ENCODE measurements around the gene ETHE1. TPM values are rescaled to one million over a fixed set of nuclear protein-coding genes. Genes with fewer than 3 reads are reported as not detected.
"Not testable (repeated sequence)": the region's sequence is repeated elsewhere in the genome, so short reads cannot be mapped to it uniquely, and the experiment has no call there.

ETHE1 gene
- total RNA-seq, 1 experiment from 2014 or later, result 43.6 TPM

DNA sequence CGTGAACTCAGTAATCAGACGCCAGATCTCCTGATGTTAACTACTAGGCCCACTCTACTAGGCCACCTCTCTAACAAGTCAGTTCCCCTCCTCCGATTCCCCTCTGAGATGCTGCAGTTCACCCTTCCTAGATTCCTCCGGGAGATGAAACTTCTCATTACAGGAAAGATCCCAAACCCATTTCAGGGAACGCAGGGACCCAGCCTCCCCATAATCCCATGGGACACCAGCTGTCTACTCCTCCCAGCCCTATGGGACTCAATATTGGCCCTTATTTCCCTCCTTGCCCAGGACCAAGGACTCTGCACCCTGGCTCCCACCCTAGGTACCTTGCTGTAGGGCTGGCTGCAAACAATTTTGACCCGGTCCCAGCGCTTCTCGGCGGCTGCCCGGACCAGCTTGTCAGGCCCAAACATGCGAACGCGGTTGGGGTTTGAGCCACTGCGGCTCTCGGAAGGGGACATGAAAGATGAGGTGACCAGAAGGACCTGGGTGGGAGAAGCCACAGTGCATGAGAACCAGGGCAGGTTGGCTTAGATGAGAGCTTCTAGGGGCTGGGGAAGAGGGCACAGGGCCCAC is 27.4 kb upstream of the ETHE1 start:
- in situ Hi-C loops (cut with HindIII; ENCODE audit: low pct_unique_long_range_greater_than_20kb, low sequenced_read_pairs), result no loop called here
- no peak for DNase-seq (ENCODE audit: low read depth, low spot score)

DNA sequence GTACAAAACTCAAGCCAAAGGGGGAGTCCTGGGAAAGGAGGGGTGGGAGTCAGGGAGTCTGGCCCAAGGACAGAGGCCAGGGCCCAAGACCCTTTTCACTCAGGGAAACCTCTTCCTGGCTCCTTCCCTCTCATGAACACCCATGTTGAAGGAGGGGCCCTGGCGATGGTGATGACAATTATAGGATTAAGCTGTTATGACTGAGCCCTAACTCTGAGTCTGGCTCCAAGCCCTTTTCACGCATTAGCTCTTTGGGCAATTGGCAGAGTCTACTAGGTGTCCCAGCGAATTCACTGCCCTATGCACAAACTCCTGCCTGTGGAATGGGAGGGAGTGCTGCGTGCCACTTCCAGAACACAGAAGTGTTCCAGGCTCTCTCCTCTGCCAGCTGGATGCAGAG is 26.7 kb upstream of the ETHE1 start:
- DNase-seq (ENCODE audit: low read depth, low spot score), result no peak
- in situ Hi-C loops (cut with HindIII; ENCODE audit: low pct_unique_long_range_greater_than_20kb, low sequenced_read_pairs), result no loop called here

DNA sequence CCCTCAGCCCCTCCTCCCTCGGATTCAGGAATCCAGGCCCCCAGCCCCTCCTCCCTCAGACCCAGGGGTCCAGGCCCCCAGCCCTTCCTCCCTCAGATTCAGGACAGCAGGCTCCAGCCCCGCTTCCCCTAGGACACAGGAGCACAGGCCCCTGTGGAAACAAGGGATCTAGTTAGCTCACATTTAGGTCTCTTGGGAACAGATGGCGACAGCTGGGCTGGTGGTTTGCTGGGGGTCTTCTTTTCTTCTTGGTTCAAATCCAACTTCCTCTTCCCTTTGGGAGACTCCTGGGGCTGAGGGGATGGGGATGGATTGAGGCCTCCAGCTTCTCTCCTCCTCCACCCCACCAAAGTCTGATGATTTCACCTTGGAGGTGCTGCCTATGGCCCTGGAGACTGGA is 25.6 kb upstream of the ETHE1 start:
- in situ Hi-C loops (cut with HindIII; ENCODE audit: low pct_unique_long_range_greater_than_20kb, low sequenced_read_pairs), result no loop called here
- no peak for DNase-seq (ENCODE audit: low read depth, low spot score)

DNA sequence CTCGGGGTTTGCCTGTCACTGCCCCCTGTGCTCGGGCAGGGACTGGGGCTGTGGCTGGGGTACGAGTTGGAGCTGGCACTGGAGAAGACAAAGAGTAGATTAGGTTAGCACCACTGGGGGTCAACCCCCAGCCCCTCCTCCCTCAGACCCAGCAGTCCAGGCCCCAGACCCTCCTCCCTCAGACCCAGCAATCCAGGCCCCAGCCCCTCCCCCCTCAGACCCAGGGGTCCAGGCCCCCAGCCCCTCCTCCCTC is 25.1 kb upstream of the ETHE1 start:
- in situ Hi-C loops (cut with HindIII; ENCODE audit: low pct_unique_long_range_greater_than_20kb, low sequenced_read_pairs), result no loop called here
- no peak for DNase-seq (ENCODE audit: low read depth, low spot score)

DNA sequence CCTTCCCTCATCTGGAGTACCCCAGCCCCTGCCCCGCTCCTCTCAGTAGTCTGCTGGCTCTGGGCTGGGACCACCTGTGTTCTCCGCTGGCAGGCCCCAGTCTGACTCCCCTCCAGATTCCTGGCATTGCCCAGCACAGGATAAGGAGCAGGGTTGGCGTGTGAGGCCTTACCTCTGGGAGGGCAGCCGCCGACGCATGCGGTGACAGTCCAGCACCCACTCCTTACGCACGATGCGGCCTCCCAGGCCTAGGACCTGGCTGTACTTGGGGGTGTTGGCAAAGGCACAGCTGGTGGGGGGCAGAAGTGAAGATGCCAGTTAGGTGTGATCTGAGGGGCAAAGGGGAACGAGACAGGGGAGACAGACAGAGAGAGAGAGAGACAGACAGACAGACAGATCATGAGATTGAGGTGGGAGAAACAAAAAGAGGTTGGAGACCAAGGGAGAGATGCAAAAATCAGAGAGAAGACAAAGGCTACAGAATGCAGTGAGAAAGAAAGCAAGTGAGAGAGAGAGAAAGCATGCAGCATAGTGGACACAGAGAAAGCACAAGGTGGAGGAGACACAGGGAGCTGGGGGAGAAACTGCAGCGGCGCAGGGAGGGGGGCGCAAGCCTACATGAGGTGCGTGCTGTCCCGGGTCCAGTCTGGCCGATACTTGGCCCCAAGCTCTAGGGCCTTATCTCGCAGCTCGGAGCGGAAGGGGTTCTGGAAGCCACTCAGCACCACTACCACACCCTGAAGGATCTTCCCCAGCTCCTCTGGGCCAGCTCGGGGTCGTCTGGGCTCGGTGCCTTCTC is 24.6 kb upstream of the ETHE1 start:
- no peak for DNase-seq (ENCODE audit: low read depth, low spot score)
- in situ Hi-C loops (cut with HindIII; ENCODE audit: low pct_unique_long_range_greater_than_20kb, low sequenced_read_pairs), result no loop called here

DNA sequence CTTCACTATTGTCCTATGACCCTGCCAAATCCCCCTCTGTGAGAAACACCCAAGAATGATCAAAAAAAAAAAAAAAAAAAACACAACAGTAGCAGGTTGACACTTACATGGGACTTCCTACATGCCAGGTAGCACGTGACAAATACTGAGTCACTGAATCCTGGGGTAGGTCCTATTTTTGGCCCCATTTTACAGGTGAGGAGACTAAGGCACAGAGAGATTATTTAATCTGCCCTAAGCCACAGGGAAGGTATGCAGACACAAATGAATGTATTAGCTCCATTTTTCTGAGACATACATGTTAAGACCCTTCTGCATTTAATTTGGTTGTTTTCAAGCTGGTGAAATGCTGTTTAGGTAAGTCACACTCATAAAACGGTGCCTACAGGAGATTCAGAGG is 21.7 kb upstream of the ETHE1 start:
- in situ Hi-C loops (cut with HindIII; ENCODE audit: low pct_unique_long_range_greater_than_20kb, low sequenced_read_pairs), result no loop called here
- DNase-seq (ENCODE audit: low read depth, low spot score), result no peak

DNA sequence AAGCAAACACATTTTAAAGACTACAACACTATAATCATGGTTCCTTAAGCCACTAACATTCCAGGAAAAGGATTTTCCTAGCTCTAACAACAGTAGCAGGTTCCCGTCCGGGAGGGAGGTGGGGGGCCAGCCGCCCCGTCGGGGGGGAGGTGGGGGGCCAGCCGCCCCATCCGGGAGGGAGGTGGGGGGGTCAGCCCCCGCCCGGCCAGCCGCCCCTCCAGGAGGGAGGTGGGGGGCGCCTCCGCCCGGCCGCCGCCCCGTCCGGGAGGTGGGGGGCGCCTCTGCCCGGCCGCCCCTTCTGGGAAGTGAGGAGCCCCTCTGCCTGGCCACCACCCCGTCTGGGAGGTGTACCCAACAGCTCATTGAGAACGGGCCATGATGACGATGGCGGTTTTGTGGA is 20.9 kb upstream of the ETHE1 start:
- DNase-seq (ENCODE audit: low read depth, low spot score); in situ Hi-C loops (cut with HindIII; ENCODE audit: low pct_unique_long_range_greater_than_20kb, low sequenced_read_pairs): not testable (repeated sequence)

DNA sequence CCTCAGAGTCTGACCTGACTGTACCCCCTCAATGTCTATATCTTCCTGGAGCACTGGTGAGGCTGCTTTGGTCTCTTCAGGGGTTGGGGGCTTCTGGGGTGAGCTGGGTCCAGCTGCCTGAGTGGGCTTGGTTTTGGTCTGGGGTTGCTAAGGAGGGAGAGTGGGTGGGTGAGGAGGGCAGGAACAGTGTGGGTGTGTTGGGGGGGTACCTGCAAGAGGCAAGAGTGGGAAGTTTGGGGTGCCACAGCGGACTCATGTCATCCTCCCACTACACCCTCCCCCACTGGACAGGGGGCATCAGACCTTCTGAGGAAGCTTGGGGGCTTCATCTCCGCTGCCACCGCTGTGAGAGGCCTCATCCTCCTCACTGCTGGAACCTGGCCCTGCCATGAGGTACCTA is 19.6 kb upstream of the ETHE1 start:
- in situ Hi-C loops (cut with HindIII; ENCODE audit: low pct_unique_long_range_greater_than_20kb, low sequenced_read_pairs), result no loop called here
- no peak for DNase-seq (ENCODE audit: low read depth, low spot score)

DNA sequence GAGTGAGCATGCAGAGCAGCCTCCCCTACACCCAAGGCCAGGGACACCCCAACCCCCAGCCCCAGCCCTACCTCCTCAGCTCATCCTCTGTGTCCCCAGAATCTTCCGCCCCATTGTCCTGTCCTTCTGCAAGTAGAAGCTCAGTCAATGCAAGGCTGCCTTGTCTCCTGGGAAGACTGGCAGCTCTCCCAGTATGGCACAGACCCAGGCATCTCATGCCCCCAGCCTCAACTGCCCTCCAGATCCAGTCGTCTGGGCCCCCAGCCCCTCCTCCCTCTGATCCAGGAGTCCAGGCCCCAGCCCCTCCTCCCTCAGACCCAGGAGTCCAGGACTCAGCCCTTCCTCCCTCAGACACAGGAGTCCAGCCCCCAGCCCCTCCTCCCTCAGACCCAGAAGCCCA is 19.0 kb upstream of the ETHE1 start:
- in situ Hi-C loops (cut with HindIII; ENCODE audit: low pct_unique_long_range_greater_than_20kb, low sequenced_read_pairs), result no loop called here
- no peak for DNase-seq (ENCODE audit: low read depth, low spot score)

DNA sequence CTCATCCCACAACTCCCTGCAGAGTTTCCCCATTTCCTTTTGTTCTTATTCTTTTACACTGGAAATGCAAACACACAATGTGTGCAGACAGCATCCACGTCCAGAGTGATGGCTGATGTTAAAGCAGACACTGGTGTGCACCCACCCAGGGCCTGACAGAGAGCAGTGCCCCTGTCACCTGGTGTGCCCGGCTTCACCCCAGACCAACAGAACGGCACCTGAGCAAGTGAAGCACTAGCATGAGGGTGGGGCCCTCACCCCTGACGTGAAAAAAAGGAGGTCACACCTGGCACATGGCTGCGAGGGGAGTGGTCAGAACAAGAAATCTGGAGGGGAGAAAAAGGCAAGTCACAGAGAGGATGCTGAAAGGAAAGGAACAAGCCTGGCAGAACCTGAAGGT is 18.3 kb upstream of the ETHE1 start:
- no peak for DNase-seq (ENCODE audit: low read depth, low spot score)
- in situ Hi-C loops (cut with HindIII; ENCODE audit: low pct_unique_long_range_greater_than_20kb, low sequenced_read_pairs), result no loop called here

DNA sequence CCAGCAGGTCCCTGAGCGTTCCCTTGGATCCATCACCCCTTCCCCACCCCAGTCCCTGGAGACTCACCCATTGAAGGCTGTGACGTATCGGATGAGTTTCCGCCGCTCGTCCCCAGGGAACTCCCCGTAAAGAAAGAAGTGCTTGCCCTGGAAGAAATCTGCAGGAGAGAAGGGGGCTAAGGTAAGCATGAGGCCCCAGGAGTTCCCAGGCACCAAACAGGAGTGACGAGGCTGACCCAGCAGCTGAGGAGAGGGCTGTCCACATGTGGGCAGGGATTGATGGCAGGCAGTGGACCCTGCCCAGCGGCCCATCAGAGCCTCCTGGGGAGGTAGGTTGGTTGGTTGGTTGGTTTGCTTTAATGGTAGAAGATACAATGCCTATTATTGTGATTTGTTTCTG is 17.1 kb upstream of the ETHE1 start:
- in situ Hi-C loops (cut with HindIII; ENCODE audit: low pct_unique_long_range_greater_than_20kb, low sequenced_read_pairs), result no loop called here
- DNase-seq (ENCODE audit: low read depth, low spot score), result no peak

DNA sequence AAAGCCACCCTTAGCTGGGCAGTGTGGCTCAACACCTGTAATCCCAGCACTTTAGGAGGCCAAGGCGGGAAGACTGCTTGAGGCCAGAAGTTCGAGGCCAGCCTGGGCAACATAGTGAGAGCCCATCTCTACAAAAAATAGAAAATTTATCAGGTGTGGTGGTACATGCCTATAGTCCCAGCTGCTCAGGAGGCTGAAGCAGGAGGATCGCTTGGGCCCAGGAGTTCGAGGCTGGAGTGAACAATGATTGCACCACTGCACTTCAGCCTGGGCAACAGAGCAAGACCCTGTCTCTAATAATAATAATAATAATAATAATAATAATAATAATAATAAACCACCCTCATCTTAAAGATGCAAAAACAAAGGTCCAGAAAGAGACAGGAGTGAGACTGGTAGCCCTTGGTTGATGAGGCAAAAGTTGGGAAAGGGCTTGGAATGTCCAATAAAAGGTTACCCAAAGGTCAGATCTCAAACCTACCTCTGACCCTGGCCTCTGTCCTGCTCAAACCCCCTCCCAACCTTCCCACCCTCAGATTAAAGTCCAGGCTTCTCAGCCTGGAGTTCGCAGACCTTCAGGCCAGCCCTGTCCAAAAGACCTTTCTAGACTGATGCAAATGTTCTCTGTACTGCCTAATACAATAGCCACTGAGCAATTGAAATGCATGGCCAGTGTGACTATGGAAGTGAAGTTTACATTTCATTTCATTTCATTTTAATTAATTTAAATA is 15.1 kb upstream of the ETHE1 start:
- no peak for DNase-seq (ENCODE audit: low read depth, low spot score)
- in situ Hi-C loops (cut with HindIII; ENCODE audit: low pct_unique_long_range_greater_than_20kb, low sequenced_read_pairs), result no loop called here

DNA sequence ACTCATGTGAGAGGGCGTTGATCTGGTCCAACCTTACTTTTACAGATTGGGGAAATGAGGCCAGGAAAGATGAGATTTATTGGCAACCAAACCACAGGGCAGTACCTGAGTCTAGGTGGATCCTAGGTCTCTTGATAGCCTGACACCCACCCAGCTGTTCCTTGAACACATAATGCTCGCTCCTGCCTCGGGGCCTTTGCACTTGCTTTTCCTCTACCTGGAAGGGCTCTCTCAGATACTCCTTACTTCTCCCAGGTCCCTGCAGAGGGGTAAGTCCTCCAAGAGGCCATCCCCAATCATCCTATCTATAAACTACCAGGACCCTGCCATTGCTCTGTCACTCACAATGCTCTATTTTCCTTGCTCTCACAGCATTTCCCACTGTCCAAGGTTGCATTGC is 13.4 kb upstream of the ETHE1 start:
- in situ Hi-C loops (cut with HindIII; ENCODE audit: low pct_unique_long_range_greater_than_20kb, low sequenced_read_pairs), result no loop called here
- DNase-seq (ENCODE audit: low read depth, low spot score), result no peak

DNA sequence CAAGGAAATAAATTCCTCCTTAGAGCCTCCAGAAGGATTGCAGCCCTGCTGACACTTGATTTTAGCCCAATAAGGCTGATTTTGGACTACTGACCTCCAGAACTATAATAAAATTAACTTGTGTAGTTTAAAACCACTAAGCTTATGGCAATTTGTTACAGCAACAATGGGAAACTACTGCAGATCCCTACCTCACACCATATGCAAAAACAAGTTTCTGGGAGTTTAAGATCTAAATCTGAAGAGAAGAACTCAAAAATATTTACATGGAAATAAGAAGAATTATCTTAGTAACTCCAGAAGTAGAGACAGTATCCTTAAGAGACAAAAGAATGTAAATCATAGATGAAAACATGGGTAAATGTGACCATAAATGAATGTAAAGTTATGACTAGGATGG is 11.9 kb upstream of the ETHE1 start:
- in situ Hi-C loops (cut with HindIII; ENCODE audit: low pct_unique_long_range_greater_than_20kb, low sequenced_read_pairs), result no loop called here
- DNase-seq (ENCODE audit: low read depth, low spot score), result no peak

DNA sequence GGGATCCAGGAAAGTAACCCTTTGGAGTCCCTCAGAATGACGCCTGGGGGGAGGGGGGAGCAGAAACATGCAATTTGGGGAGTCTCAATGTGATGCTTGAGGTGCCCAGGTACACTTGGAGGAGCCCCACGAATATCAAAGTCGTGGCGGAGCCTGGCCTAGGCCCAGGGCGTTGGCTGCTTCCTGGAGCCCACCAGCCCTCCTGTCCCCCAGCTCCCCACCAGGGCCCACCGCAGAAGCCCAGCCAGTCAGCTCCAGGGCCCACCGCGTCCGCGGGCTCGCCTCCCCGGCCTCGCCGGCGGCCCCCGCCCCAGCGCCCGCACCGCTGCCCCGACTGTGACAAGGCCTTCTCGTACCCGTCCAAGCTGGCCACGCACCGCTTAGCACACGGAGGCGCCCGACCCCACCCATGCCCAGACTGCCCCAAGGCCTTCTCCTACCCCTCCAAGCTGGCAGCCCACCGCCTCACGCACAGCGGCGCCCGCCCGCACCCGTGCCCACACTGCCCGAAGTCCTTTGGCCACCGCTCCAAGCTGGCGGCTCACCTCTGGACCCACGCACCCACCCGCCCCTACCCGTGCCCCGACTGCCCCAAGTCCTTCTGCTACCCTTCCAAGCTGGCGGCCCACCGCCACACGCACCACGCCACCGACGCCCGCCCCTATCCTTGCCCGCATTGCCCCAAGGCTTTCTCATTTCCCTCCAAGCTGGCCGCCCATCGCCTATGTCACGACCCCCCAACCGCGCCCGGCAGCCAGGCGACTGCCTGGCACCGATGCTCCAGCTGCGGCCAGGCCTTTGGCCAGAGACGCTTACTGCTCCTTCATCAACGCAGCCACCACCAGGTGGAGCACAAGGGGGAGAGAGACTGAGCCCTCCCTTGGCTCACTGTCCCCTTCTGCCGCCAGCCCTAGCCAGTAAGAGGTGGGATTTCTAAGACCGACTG is 8.1 kb upstream of the ETHE1 start:
- DNase-seq (ENCODE audit: low read depth, low spot score), result peak; percentile 68
- in situ Hi-C loops (cut with HindIII; ENCODE audit: low pct_unique_long_range_greater_than_20kb, low sequenced_read_pairs), result no loop called here

DNA sequence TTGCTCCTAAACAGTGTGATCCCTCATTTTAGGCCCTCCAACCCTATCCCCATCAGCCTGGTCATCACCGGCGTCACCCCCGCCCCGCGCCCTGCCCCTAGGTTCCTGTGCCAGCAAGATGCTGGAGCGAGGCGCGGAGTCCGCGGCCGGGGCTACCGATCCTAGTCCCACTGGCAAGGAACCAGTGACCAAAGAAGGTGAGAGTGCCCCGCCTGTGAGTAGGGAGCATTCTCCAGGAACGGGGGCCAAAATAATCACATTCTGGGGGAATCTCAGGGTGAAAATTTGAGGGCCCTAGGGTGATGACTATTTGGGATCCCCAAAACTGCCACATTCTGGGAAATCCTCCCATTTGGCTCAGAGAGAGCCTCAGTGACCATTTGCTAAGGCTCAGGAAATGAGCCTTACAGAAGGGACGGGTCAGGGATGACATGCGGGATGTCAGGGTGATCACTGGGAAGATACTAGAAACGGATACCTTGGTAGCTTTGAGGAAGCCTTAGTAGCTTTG is 7.4 kb upstream of the ETHE1 start:
- DNase-seq (ENCODE audit: low read depth, low spot score), result no peak
- in situ Hi-C loops (cut with HindIII; ENCODE audit: low pct_unique_long_range_greater_than_20kb, low sequenced_read_pairs), result no loop called here

DNA sequence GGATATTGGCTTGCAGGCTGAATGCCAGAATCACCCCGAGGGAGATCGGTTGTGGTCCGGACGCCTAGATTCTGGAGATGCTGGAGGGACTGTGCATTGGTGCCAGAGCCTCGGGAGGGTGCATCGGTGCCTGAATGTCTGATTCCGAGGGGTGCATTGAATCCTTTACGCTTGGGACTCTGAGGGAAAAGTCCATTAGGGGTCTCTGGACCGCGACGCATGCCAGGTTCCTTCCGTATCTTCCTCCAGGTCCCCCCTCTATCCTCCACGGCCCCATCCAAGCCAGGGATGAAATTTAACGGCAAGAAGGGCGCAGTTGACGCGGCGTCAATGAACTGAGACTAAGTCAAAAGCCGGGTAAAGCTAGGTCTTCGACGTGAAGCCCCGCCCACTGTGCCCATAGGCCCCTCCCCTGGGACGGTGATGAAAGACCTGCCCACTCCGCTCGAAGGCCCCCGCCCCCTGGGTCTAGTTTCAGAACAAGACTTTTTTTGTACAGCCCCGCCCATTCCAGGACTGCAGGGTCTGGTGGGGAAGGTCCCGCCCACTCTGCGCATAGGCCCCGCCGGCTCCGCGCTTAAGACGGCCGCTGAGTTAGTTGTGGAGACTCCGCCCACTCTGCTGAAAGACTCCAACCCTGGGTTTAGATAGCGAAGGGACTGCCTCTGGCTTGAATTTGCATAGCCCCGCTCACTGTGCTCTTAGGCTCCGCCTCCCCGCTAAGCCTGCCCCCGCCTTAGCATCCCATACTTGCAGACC is 6.7 kb upstream of the ETHE1 start:
- peak; percentile 98 for DNase-seq (ENCODE audit: low read depth, low spot score)
- in situ Hi-C loops (cut with HindIII; ENCODE audit: low pct_unique_long_range_greater_than_20kb, low sequenced_read_pairs), result no loop called here
